ENCODE measurements around the gene GALR2. TPM values are rescaled to one million over a fixed set of nuclear protein-coding genes. Genes with fewer than 3 reads are reported as not detected.

GALR2 gene
- total RNA-seq, 1 experiment from 2014 or later: 0.61 TPM

DNA sequence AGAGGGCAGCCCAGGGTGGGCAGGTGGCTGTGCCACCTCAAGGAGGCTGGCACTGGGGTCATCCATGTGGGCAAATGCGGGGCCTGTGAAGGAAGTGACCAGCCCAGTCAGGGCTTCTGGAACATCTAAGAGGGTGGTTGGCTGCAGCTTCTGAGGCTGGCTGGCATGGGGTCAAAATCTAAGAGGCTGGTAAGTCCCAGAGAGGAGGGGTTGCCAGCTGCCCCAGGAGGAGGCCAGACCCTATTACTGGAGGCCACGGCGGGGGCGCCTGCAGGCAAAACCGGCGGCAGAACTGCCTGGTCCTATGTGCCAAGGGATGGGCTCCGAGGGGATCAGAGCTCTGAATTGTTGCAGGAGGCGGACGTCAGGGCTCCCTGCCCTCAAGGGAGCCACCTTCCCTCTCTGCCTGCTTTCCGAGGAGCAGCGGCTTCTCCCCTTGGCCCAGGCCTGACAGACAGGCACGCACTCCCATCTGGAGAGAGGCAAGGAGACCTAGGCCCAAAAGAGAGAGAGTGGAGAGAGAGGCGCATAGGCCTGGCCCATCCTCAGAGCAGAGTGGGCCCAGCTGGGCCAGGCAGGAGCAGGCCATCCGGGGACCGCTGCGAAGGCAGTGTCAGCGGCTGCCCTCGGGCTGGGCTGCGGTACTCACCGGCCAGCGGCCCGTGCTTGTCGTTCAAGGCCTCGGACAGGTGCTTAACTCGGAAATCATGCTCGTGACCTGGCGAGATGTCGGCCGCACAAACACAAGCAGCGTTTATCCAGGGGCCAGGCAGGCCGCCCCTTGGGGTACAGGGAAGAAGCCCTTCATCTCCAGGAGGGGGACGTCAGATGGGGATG is 15.3 kb downstream of the GALR2 start:
- Mint-ChIP-seq H3K36me3 (ENCODE audit: insufficient read depth, unreplicated experiment) (peaks cover 15% of the 10 kb centered on the region), H3K4me1 (ENCODE audit: low read depth, unreplicated experiment) (no peaks in the 10 kb centered on the region), H3K9me3 (ENCODE audit: low read depth, unreplicated experiment) (no peaks in the 10 kb centered on the region), H3K27me3 (ENCODE audit: unreplicated experiment) (no peaks in the 10 kb centered on the region), H3K27ac (ENCODE audit: unreplicated experiment) (no peak overlapping the region), H3K4me3 (ENCODE audit: low read depth, unreplicated experiment) (no peak overlapping the region)
- no peak for TF ChIP-seq CTCF (IDR thresholded peaks at IDR 0.05; ENCODE audit: unreplicated experiment)
- no TSS peak for BruUV-seq (replicated peaks)
- CTCF ChIA-PET: no interaction called here
- DNase-seq: no peak
- intact Hi-C loops (cut with micrococcal nuclease; ENCODE audit: unreplicated experiment): no loop called here

GRCh38 chr17:76090517-76091129 is 16.0 kb downstream of the GALR2 start:
- intact Hi-C loops (cut with micrococcal nuclease; ENCODE audit: unreplicated experiment): no loop called here
- no peak for DNase-seq
- Mint-ChIP-seq H3K27me3 (ENCODE audit: unreplicated experiment) (no peaks in the 10 kb centered on the region), H3K36me3 (ENCODE audit: insufficient read depth, unreplicated experiment) (peaks cover 17% of the 10 kb centered on the region), H3K9me3 (ENCODE audit: low read depth, unreplicated experiment) (no peaks in the 10 kb centered on the region), H3K27ac (ENCODE audit: unreplicated experiment) (no peak overlapping the region), H3K4me1 (ENCODE audit: low read depth, unreplicated experiment) (no peaks in the 10 kb centered on the region), H3K4me3 (ENCODE audit: low read depth, unreplicated experiment) (no peak overlapping the region)
- CTCF ChIA-PET: no interaction called here
- no TSS peak for BruUV-seq (replicated peaks)
- no peak for TF ChIP-seq CTCF (IDR thresholded peaks at IDR 0.05; ENCODE audit: unreplicated experiment)

DNA sequence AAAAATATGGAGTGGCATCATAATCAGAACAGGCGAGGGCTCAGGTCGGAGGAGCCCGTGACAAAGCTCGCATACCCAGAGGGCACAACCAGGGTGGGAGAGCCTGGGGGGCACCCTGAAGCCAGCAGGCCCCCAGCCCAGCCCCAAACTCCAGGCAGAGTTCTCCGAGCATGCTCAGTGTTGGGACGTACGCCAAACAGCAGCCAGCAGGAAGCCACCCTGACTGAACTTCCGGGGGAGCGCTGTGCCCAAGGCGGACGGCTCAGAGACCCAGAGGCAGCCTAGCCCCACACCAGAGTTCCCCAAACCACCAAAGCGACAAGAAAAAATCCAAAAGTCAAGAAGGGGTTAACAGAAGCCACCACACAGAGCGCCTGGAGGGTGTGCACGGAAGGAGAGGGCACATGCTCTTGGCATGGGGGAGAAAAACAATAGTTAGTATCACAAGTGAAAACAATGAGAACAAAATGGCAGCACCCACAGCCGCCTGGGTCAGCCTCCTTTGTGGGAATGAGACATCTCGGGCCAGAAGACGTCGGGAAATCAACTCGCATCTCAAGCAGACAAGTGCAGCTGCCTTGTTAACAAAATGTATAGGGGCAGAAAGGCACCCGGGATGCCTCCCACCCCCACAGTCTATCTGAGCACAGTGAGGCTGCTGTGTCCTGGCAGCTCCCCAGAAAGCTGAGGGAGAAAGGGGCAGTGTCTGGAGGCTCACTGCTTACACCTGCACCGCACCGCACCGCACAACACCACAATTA is 17.1 kb downstream of the GALR2 start:
- Mint-ChIP-seq H3K27ac (ENCODE audit: unreplicated experiment) (no peak overlapping the region), H3K9me3 (ENCODE audit: low read depth, unreplicated experiment) (no peaks in the 10 kb centered on the region), H3K4me3 (ENCODE audit: low read depth, unreplicated experiment) (no peak overlapping the region), H3K27me3 (ENCODE audit: unreplicated experiment) (no peaks in the 10 kb centered on the region), H3K36me3 (ENCODE audit: insufficient read depth, unreplicated experiment) (peaks cover 22% of the 10 kb centered on the region), H3K4me1 (ENCODE audit: low read depth, unreplicated experiment) (no peaks in the 10 kb centered on the region)
- CTCF ChIA-PET: interaction anchor here (0.7 kb wide), 1 partner anchor 317 kb away, joined by 6 read pairs; no protein-coding TSS in a partner anchor
- DNase-seq: no peak
- TF ChIP-seq CTCF (IDR thresholded peaks at IDR 0.05; ENCODE audit: unreplicated experiment): no peak
- no TSS peak for BruUV-seq (replicated peaks)
- intact Hi-C loops (cut with micrococcal nuclease; ENCODE audit: unreplicated experiment): no loop called here

DNA sequence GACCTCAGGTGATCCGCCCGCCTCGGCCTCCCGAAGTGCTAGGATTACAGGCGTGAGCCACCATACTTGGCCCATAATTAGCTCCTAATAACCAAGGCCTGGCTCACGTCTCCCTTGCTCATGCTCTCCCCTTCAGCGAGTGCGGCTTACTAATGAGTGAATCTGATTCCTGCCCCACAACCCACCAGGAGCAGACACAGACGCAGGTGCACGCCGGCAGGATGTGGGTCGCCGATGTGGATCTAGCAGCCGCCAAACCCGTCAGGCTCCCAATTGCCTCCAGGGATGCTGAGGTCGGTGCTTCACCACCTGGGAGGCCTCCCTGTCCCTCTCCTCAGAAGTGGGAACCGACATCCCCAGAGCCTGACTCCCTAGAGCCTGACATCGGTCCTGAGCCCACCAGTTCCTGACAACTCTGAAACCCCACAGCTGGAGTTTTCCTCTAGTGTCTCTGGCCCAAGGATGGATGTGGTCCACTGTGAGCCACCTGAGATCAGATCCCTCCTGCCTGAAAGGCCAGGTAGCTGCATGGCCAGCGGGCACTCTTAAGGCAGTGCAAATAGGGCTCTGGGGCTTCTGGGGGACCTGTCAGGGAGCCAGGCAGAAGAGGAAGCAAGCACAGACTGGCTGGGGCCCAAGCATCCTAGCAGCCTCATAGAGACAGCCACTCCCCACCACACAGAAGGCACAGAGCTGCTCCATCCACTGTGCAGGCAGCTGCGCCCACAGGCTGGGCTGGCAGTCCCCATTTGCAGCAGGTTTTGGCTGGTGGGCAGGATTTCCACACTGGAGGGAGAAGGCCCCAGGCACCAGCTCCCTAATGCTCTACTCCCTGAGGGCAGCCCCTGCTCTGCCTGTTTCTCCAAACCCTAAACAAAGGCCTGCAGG is 18.2 kb downstream of the GALR2 start:
- Mint-ChIP-seq H3K36me3 (ENCODE audit: insufficient read depth, unreplicated experiment) (peaks cover 31% of the 10 kb centered on the region), H3K9me3 (ENCODE audit: low read depth, unreplicated experiment) (no peaks in the 10 kb centered on the region), H3K27ac (ENCODE audit: unreplicated experiment) (no peak overlapping the region), H3K27me3 (ENCODE audit: unreplicated experiment) (no peaks in the 10 kb centered on the region), H3K4me3 (ENCODE audit: low read depth, unreplicated experiment) (no peak overlapping the region), H3K4me1 (ENCODE audit: low read depth, unreplicated experiment) (no peaks in the 10 kb centered on the region)
- CTCF ChIA-PET: interaction anchor here (0.7 kb wide), 1 partner anchor 316 kb away, joined by 6 read pairs; no protein-coding TSS in a partner anchor
- DNase-seq: no peak
- TF ChIP-seq CTCF (IDR thresholded peaks at IDR 0.05; ENCODE audit: unreplicated experiment): no peak
- intact Hi-C loops (cut with micrococcal nuclease; ENCODE audit: unreplicated experiment): no loop called here
- BruUV-seq (replicated peaks): no TSS peak
